ENCODE measurements around the gene TXNDC17.
A peak's percentile ranks its signal among the peaks of the same experiment; 100 is the strongest.
"Not testable (repeated sequence)": the region's sequence is repeated elsewhere in the genome, so short reads cannot be mapped to it uniquely, and the experiment has no call there.

TXNDC17 gene

GRCh38 chr17:6660101-6660500 is 19.2 kb downstream of the TXNDC17 start:
- no peak for DNase-seq (ENCODE audit: low read depth in 2 of 2)

GRCh38 chr17:6660805-6661463 is 20.1 kb downstream of the TXNDC17 start:
- no peak for DNase-seq (ENCODE audit: low read depth in 2 of 2)

GRCh38 chr17:6661464-6661848 is 20.6 kb downstream of the TXNDC17 start:
- no peak for DNase-seq (ENCODE audit: low read depth in 2 of 2)

- not testable (repeated sequence) for DNase-seq (ENCODE audit: low read depth in 2 of 2)
Measured at GRCh38 chr17:6663200-6663599, 22.3 kb downstream of the TXNDC17 start.

- DNase-seq (ENCODE audit: low read depth in 2 of 2), result peak in 1 of 2 donors; percentile 27
Measured at GRCh38 chr17:6666077-6666521, 25.2 kb downstream of the TXNDC17 start.

- DNase-seq (ENCODE audit: low read depth in 2 of 2), result no peak
Measured at GRCh38 chr17:6666557-6666956, 25.7 kb downstream of the TXNDC17 start.

- DNase-seq (ENCODE audit: low read depth in 2 of 2), result no peak
Measured at GRCh38 chr17:6667516-6667915, 26.7 kb downstream of the TXNDC17 start.

- DNase-seq (ENCODE audit: low read depth in 2 of 2), result no peak
Measured at GRCh38 chr17:6668219-6668618, 27.4 kb downstream of the TXNDC17 start.

GRCh38 chr17:6668727-6669425 is 28.0 kb downstream of the TXNDC17 start:
- DNase-seq (ENCODE audit: low read depth in 2 of 2), result no peak

- no peak for DNase-seq (ENCODE audit: low read depth in 2 of 2)
Measured at GRCh38 chr17:6669479-6670212, 28.8 kb downstream of the TXNDC17 start.

- DNase-seq (ENCODE audit: low read depth in 2 of 2), result no peak
Measured at GRCh38 chr17:6670571-6670970, 29.7 kb downstream of the TXNDC17 start.

GRCh38 chr17:6670999-6671398 is 30.1 kb downstream of the TXNDC17 start:
- no peak for DNase-seq (ENCODE audit: low read depth in 2 of 2)

GRCh38 chr17:6671431-6671830 is 30.6 kb downstream of the TXNDC17 start:
- no peak for DNase-seq (ENCODE audit: low read depth in 2 of 2)

- DNase-seq (ENCODE audit: low read depth in 2 of 2), result no peak
Measured at GRCh38 chr17:6674586-6674985, 33.7 kb downstream of the TXNDC17 start.

- DNase-seq (ENCODE audit: low read depth in 2 of 2), result no peak
Measured at GRCh38 chr17:6675201-6675825, 34.5 kb downstream of the TXNDC17 start.

- no peak for DNase-seq (ENCODE audit: low read depth in 2 of 2)
Measured at GRCh38 chr17:6676802-6677157, 35.9 kb downstream of the TXNDC17 start.

GRCh38 chr17:6677158-6677831 is 36.4 kb downstream of the TXNDC17 start:
- no peak for DNase-seq (ENCODE audit: low read depth in 2 of 2)

- DNase-seq (ENCODE audit: low read depth in 2 of 2), result no peak
Measured at GRCh38 chr17:6677946-6678345, 37.1 kb downstream of the TXNDC17 start.

GRCh38 chr17:6679241-6679640 is 38.4 kb downstream of the TXNDC17 start:
- no peak for DNase-seq (ENCODE audit: low read depth in 2 of 2)

- no peak for DNase-seq (ENCODE audit: low read depth in 2 of 2)
Measured at GRCh38 chr17:6681176-6681575, 40.3 kb downstream of the TXNDC17 start.

GRCh38 chr17:6681671-6682070 is 40.8 kb downstream of the TXNDC17 start:
- DNase-seq (ENCODE audit: low read depth in 2 of 2), result no peak

- no peak for DNase-seq (ENCODE audit: low read depth in 2 of 2)
Measured at GRCh38 chr17:6682339-6682738, 41.5 kb downstream of the TXNDC17 start.
